AG20443 (cell line): ENCODE results near the gene HERC5.
"Not testable (repeated sequence)": the region's sequence is repeated elsewhere in the genome, so short reads cannot be mapped to it uniquely, and the experiment has no call there.

Source experiments
- DNase-seq: peaks from one replicate; pipeline ENCODE4 v3.0.0; 2012; ENCODE audit warnings: low spot score, mixed read lengths

HERC5 gene

DNA sequence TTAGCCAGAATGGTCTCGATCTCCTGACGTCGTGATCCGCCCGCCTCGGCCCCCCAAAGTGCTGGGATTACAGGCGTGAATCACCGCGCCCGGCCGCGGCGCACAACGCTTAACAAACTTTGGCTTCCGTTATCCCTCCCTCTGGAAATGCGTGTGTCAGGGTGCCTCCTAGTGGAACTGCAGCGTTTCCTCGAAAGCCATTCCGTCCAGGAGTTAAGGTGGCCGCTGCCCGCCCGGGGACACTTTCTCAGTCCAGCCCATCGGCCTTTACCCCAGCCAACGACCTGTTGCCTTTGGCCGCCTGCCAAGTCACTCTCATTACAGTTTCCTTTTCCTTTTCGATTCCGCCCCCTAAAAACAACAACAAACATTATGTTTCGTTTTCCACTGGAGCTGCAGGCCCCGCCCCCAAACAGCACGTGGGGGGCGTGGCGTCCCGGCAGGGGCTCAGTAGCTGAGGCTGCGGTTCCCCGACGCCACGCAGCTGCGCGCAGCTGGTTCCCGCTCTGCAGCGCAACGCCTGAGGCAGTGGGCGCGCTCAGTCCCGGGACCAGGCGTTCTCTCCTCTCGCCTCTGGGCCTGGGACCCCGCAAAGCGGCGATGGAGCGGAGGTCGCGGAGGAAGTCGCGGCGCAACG is at the start of gene HERC5:
HERC5 (plus strand) TSS at position 450 of the 637 bp plus-strand sequence; CDS start at position 601, 151 bp downstream.
- peak; percentile 91 for DNase-seq

DNA sequence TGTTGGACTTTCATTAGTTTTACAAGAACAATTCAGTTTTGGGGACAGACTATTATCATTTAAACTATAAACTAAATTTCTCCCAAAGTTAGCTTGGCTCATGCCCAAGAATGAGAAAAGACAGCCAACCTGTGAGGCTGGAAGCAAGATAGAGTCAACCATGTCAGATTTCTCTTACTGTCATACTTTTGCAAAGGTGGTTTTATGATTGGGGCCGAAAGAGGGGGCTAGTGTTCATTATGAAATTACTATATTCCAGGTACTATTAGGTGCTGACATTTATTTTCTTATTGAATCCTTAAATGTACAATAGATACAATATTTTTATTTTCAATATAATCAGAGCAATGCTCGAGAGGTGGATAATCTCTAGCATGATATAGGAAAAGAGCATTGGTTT is 47.7 kb upstream of the HERC5 start:
- DNase-seq = no peak

DNA sequence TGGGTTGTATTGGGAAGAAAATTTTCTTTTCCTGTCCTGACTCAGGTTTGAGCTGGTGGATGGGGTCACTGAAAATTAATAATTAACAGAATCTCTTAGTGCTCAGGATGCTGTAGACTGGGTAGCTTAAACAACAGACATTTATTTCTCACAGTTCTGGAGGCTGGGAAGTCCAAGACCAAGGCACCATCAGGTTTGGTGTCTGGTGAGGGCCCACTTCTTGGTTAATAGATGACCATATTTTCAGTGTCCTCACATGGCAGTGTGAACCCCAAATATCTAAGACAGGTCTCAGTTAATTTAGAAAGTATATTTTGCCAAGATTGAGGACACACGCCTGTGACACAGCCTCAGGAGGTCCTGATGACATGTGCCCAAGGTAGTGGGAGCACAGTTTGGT is 47.1 kb upstream of the HERC5 start:
- DNase-seq = no peak

DNA sequence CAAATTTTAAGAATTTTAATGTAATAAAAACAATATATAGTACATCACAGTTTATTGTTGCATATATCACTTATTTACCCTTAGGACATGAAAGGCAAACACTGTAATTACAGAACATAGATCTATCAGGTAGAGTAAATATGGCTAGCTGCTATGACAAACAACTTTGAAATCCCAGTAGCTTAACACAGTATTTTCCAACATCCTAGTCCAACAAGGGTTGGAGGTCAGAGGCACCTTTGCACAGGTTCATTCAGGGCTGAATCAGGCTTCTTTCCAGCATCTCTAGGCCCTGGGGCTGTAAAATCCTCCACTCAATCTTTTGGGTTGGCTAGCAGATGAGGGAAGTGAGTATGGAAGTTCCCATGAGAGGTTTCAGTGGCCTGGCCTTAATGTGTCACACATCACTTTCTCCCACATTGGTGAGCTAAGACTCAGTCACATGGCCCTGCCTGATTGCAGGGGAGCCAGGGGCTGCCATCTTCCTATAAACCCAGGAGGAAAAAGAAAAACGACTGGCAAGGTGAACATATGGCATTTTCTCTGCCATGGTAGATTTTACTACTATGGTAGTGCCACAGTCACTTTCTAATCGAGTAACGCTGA is 45.3 kb upstream of the HERC5 start:
- DNase-seq = no peak

DNA sequence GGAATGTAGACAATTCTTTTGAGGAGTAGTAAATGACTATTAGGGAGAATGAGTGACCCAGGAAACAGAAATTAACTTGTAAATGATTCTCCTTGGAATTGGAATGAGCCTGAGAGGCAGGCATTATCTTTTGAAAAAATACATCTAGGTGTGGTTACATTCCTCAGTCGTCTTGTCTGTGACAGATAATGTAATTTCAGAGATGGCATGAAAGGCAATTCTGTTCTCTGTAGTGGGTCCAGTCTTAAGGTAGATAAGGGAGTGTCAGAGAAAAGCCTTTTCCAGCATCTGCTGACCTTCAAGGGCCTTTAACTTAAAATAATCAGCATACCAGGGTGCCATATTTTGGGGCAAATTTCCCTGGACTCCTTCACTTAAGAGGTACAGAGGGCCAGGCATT is 43.1 kb upstream of the HERC5 start:
- DNase-seq = no peak

DNA sequence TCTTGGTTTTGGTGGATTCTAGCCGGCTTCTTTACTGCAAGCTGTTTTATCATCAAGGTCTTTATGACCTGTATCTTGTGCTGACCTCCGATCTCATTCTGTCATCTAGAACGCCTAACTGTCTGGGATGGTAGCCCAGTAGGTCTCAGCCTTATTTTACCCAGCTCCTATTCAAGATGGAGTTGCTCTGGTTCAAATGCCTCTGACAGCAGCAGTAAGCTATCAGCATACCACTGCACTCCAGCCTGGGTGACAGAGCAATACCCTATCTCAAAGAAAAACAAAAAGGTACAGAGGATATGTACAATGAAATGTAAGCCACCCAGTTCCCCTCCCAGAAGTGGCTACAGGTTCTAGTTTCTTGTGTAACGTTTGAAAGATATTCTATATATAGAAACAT is 42.2 kb upstream of the HERC5 start:
- DNase-seq = no peak

DNA sequence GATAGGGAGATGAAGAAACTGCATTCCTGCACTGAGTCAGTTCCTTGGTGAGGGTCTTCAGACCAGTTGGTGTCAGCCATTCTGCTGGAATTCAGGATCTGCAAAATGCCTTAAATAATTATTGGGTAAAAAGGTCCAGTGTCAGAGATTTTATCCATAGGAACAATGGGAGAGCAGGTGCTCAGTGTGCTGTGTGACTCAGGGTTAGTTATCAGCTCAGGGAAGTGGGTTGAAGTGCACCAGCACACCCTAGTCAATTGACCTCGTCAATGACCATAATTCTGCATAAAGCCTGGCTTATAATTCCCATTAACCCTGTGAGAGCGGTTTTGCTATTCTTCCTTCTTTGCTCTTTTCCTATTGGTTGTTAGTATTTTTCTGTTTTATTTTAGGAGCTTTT is 40.9 kb upstream of the HERC5 start:
- no peak for DNase-seq

DNA sequence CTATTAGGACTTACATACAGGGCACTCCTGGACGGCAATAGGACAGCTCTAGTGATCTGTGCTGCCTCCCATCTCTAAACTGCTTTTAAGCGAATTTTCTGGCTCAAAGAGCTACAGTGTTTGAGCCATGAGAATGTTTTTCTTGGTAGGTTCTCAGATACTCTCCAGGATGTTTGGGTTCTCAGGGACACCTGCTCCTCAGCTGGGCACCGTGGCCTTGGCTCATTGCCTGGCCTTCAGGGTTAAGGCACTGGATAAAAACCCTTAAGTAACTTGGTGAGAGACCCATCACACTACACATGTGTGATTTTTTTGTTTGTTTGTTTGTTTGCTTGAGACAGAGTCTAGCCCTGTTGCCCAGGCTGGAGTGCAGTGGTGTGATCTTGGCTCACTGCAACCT is 38.5 kb upstream of the HERC5 start:
- DNase-seq = no peak

DNA sequence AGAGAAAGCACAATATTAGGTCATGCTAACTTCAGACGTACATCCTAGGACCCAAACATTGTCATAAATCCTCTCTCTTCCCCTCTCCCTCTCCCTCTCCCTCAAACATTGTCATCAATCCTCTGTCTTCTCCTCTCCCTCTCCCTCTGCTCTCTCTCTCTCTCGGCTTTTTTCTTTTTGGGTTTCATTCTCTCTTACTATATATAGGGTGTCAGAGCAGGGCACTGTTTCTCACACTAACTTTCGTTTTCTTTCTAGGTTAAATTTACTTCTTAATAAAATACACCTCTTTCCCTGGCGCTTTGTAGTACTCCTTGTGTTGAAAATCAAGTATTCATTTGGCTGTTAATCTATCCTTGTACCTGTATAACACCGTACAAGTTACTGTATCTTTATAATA is 37.0 kb upstream of the HERC5 start:
- no peak for DNase-seq

DNA sequence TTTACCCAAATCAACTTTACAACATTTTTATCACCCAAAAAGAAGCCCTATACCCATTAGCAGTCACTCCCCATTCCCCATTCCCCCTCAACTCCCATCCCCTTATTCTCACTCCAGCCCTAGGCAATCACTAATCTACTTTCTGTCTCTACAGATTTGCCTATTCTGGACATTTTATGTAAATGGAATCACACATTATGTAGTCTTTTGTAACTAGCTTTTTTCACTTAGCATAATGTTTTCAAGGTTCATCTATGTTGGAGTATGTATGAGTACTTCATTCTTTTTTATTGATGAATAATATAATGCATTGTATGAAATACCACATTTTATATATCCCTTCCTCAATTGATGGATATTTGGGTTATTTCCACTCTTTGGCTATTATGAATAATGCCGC is 36.1 kb upstream of the HERC5 start:
- no peak for DNase-seq

DNA sequence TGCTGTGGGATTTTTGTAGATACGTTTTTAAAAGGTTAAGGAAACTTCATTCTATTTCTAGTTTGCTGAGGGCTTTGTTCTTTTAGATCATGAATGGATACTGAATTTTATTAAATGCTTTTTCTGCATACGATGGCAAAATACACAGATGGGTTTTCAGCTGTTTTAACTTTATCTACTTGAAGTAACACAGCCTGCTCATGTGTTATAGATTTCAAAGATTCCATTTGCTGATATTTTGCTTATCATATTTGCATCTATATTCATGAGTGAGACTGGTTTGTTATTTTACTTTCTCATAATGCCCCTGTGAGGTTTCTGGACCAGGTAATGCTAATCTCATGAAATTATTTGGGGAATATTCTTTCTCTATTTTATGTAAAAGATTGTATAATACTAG is 34.5 kb upstream of the HERC5 start:
- DNase-seq = no peak

DNA sequence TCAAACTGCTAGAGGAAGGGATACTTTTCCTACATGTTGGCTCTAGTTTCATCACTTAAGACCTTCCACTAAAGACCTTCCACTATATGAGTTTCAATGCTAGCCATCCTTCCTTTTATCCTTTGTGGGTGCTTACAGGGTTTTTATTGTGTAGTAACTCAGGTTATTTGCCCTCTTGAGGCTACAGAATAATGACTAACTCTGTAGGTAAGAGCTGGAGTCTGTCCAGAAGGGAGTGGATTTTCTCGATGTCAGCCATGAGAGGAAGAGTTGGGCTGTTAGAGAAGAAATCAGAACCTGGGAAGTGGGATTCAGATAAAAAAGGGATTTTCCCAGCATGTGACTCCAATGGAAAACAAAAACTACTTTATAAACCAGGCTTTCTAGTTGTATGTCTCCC is 27.5 kb upstream of the HERC5 start:
- DNase-seq = no peak

DNA sequence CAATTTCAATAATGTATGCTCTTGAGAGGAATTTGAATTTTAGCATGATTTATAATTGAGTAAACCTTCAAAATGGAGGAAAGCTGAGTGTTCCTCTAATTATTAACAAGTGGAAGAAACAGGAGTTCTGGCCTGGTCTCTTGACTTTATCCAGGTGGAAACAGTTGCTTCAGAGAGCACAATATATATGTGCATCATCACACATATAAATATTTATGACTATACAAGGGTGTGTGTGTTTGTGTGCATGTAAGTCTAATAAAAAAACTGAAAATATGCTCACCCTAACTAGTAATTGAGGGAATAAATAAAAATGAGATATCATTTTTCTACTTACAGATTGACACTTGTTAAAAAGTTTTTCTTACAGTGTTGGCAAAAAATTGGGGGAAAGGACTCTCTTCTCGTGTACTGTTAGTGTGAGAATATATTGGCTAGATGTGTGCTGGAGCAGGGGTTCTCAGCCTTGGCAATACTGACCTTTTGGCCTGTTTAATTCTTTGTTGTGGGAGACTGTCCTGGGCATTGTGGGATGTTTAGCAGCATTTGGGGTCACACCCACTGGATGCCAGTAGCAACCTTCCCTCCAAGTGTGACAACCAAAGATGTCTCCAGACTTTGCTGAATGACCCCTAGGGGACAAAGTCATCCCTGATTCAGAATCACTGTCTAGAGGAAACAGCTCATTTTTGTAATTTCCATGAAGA is 20.8 kb upstream of the HERC5 start:
- DNase-seq = no peak

DNA sequence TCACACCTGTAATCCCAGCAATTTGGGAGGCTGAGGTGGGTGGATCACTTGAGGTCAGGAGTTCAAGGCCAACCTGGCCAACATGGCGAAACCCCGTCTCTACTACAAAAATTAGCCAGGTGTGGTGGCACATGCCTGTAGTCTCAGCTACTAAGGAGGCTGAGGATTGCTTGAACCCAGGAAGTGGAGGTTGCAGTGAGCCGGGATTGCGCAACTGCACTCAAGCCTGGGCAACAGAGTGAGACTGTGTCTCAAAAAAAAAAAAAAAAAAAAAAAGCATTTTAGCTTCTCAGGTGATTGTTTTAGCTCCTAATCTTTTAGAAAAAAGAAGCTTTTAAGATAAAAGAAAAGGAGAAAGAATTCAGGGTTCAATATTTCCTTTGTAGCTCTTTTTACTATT is 19.0 kb upstream of the HERC5 start:
- DNase-seq = not testable (repeated sequence)

DNA sequence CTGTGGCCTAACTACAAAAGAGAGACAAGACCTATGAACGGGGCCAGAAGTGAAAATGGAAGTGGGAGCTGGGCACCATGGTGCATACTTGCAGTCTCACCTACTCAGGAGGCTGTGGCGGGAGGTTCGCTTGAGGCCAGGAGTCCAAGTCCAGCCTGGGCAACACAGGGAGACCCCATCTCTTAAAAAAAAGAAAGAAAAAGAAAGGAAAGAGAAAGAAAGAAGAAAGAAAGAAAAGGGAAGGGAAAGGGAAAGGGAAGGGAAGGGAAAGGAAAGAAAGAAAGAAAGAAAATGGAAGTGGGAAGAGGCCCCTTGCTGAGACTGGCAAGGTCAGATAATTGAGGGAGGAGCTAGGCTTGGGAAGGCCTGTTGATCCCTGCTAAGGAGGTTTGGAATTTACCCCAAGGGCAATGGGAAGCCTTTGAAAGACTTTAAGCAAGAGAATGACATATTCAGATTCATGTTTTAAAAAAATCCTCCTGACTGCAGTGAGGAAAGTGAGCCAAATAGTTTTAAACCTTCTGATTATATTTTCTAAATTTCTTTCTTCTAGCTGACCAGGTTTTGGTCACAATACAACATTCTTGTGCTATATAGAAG is 17.7 kb upstream of the HERC5 start:
- no peak for DNase-seq

DNA sequence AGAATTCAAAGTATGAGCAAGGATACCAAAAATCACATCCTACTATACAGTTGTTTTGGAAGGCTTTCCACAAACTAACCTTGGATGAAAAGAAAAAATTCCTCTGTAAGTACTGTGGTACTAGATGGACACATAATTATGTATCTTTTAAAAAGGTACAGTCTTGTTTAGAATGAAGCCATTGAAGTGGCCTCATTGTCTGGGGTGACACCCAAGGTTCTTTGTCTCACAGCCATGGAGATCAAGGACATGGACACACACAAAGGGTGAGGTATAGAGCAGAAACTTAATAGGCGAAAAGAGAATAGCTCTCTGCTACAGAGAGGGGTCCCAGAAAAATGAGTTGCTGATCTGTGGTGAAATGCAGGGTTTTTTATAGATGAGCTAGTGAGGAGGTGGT is 16.8 kb upstream of the HERC5 start:
- DNase-seq = no peak

DNA sequence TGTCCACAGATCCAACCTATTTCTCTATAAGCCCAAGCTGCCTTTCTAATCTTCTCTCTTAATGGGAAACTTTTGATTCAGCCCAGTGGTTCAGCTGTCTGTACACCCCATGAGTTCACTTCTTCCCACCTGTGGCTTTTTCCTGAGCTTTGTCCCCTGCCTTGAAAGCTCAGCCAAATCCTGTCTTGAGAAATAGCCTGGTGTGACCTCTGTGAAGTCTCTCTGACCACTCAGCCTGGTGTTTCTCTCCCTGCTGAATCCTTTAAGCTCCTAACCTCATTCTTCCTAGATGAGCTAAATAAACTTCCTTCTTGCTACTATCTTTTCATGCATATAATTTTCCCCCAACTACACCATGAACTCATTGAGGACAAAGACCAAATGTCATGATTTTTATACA is 15.2 kb upstream of the HERC5 start:
- DNase-seq = no peak

DNA sequence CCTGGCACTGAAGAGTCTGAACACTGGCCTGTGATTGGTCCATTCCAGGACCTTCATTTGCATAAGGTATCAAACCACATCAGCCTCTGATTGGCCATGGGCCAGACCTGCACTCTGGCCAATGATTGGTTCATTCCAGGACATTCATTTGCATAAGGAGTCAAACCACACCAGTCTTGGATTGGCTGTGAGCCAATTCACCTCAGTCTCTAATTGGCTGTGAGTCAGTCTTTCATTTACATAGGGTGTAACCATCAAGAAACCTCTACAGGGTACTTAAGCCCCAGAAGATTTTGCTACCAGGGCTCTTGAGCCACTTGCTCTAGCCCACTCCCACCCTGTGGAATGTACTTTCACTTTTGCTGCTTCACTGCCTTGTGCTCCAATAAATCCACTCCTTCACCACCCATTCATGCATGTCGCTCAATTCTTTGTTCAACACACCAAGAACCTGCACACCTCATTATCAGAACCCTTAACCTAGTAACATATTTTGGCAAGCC is 14.2 kb upstream of the HERC5 start:
- DNase-seq = no peak

DNA sequence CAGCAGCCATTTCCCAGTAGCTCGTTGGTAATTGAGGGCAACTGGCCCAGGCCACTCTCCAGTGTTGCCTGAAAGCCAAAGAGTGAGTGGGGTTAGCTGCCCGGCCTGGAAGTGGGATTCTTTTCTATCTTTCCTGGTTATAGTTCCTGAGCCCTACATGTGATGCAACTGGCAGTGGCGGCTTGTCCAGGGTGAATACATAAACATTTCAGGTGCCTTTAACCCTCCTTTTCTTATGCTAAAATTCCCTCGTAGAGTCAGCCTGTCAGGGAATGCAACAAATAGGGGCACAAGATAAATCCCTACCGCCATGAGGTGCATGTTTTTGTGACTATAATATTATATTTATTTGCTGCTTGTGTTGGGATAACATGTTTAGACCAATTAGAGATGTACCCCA is 13.4 kb upstream of the HERC5 start:
- no peak for DNase-seq

DNA sequence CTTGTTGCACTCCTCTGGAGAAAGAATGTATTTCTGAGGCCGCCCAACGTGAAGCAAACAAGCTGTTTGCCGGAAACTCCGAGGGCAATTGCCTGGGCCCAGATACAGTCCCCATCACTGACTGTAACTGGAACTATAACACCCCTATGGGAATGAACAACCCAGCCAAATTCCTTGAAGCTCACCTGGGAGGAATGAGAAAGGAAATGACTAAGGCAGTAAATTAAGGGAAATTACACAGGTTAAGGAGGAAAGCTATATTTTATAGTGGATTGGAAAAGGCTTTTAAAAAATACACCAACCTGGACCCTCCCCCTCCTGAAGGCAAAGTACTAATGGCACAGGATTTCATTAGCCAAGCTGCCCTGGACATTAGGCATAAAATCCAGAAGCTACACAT is 11.7 kb upstream of the HERC5 start:
- no peak for DNase-seq

DNA sequence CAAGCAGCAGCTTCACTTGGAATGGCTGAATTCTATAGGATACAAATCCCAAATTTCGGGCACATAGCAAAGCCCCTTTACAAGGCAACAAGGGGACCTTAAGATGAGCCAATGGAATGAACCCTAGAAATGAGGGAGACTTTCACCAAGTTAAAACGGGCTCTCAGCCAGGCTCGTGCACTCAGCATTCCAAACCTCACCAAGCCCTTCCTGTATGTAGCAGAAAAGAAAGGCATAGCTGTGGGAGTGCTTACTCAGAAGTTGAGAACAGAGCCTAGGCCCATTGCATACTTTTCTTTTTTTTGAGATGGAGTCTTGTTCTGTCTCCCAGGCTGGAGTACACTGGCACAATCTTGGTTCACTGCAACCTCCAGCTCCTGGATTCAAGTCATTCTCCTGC is 10.8 kb upstream of the HERC5 start:
- no peak for DNase-seq

DNA sequence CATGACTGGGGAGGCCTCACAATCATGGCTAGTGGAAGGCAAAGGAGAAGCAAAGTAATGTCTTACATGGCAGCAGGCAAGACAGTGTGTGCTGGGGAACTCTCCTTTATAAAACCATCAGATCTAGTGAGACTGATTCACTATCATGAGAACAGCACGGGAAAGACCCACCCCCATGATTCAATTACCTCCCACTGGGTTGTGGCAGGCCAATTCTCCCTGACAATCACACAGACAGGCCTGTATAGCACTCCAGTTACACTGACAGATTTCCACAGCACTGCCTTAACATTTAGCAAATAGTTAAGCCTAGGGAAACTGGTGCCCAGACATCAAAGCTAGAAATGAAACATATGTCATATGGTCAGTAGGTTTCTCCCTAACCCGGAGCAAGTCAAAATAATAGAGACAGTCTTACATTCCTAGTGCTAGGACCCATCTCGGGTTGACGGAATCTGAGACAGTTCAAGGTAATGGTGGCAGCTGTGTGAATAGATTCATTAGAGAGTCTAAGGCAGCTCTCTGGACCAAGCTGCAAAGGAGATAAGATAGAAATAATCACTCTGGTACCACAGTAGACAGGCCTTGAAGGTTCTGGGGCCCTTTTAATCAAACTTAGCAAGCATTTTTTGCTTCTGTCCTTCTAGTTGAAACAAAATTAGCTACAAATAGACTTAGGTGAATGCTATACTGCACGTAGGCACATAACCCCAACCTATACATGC is 9.4 kb upstream of the HERC5 start:
- no peak for DNase-seq
